ENCODE results near the gene COL6A1.

DNA sequence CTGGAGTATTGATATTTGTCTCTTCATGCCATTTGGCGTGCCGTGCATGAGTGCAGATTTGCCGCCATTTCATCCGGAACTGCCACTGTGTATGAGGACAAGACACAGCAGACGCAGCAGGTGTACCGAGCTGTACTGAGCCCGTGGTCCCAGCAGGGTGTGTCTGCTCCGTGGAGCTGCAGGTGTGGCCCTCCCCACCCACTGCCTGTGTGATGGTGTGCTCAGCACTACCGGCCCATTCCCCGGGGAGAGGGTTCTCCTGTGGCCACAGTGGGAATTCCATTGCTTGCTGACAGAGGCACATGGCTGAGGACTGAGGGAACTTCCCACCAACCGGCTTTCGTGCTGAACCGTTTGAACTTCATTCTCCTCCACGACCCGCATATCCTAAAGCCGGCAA lies 34.3 kb upstream of the COL6A1 start:
- TF ChIP-seq CTCF (conservative IDR thresholded peaks at IDR 0.05; ENCODE audit: low read length) (no peak), EZH2phosphoT487 (IDR thresholded peaks at IDR 0.05; ENCODE audit: borderline replicate concordance, low read depth, low read length) (no peak)
